ENCODE results near the gene PDK2.

PDK2 gene

DNA sequence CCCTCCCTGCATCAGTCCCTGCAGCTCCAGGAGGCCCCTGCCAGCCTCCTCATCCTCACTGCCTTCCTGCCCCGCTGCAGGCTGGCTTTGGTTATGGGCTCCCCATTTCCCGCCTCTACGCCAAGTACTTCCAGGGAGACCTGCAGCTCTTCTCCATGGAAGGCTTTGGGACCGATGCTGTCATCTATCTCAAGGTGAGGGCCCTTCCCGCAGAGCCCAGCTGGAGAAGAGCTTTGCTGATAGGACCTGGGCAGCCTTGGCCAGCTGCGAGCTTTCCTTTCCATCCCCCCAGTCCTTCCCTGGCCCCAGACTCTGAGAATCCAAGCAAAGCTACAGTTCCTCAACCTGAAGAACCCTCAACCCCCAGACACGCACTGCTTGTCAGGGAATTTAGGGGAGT, 14.1 kb downstream of the PDK2 start:
- Histone ChIP-seq H3K9ac (ENCODE audit: low read length) (no peak overlapping the region), H2AFZ (ENCODE audit: low read length) (no peak overlapping the region), H3K4me1 (ENCODE audit: low read length) (no peaks in the 10 kb centered on the region), H3K79me2 (ENCODE audit: low read length) (no peaks in the 10 kb centered on the region), H3K4me3 (ENCODE audit: low read length) (no peak overlapping the region), H3F3A (ENCODE audit: insufficient read depth, low read length) (no peaks in the 10 kb centered on the region), H3K27ac (ENCODE audit: low read length) (no peak overlapping the region), H3K36me3 (replicated peaks; ENCODE audit: insufficient read depth, low read length) (no peaks in the 10 kb centered on the region), H3K27me3 (replicated peaks; ENCODE audit: insufficient read depth, low read length) (no peaks in the 10 kb centered on the region), H4K20me1 (ENCODE audit: insufficient read depth, low read length) (no peaks in the 10 kb centered on the region), H3K4me2 (ENCODE audit: low read depth, low read length) (no peak overlapping the region), H3K9me3 (replicated peaks; ENCODE audit: insufficient read depth, low read length) (no peaks in the 10 kb centered on the region), H3K9me2 (replicated peaks; ENCODE audit: insufficient read depth, low read length) (no peaks in the 10 kb centered on the region)
- no peak for TF ChIP-seq EZH2phosphoT487 (IDR thresholded peaks at IDR 0.05; ENCODE audit: low read length)
- no peak for TF ChIP-seq EZH2 (optimal IDR thresholded peaks at IDR 0.05; ENCODE audit: low read depth, low read length)
- TF ChIP-seq, protein P1, sequence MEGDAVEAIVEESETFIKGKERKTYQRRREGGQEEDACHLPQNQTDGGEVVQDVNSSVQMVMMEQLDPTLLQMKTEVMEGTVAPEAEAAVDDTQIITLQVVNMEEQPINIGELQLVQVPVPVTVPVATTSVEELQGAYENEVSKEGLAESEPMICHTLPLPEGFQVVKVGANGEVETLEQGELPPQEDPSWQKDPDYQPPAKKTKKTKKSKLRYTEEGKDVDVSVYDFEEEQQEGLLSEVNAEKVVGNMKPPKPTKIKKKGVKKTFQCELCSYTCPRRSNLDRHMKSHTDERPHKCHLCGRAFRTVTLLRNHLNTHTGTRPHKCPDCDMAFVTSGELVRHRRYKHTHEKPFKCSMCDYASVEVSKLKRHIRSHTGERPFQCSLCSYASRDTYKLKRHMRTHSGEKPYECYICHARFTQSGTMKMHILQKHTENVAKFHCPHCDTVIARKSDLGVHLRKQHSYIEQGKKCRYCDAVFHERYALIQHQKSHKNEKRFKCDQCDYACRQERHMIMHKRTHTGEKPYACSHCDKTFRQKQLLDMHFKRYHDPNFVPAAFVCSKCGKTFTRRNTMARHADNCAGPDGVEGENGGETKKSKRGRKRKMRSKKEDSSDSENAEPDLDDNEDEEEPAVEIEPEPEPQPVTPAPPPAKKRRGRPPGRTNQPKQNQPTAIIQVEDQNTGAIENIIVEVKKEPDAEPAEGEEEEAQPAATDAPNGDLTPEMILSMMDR (IDR thresholded peaks at IDR 0.05; ENCODE audit: low read length) = no peak
- DNase-seq = no peak

- H3K4me2 ChIP-seq (ENCODE audit: low read depth, low read length) = no peak overlapping the region
- no peak overlapping the region for H3K27ac ChIP-seq (ENCODE audit: low read length)
- no peaks in the 10 kb centered on the region for H3K79me2 ChIP-seq (ENCODE audit: low read length)
- H3K36me3 ChIP-seq (replicated peaks; ENCODE audit: insufficient read depth, low read length) = no peaks in the 10 kb centered on the region
- no peak overlapping the region for H3K9ac ChIP-seq (ENCODE audit: low read length)
- H2AFZ ChIP-seq (ENCODE audit: low read length) = no peak overlapping the region
- no peak for DNase-seq
- TF ChIP-seq EZH2phosphoT487 (IDR thresholded peaks at IDR 0.05; ENCODE audit: low read length) (no peak), EZH2 (optimal IDR thresholded peaks at IDR 0.05; ENCODE audit: low read depth, low read length) (no peak)
- TF ChIP-seq, protein P1 (IDR thresholded peaks at IDR 0.05; ENCODE audit: low read length) = no peak
- H3K4me1 ChIP-seq (ENCODE audit: low read length) = no peaks in the 10 kb centered on the region
- H3K9me2 ChIP-seq (replicated peaks; ENCODE audit: insufficient read depth, low read length) = no peaks in the 10 kb centered on the region
- H3K9me3 ChIP-seq (replicated peaks; ENCODE audit: insufficient read depth, low read length) = no peaks in the 10 kb centered on the region
- H3K27me3 ChIP-seq (replicated peaks; ENCODE audit: insufficient read depth, low read length) = no peaks in the 10 kb centered on the region
- H3K4me3 ChIP-seq (ENCODE audit: low read length) = no peak overlapping the region
- H4K20me1 ChIP-seq (ENCODE audit: insufficient read depth, low read length) = no peaks in the 10 kb centered on the region
- no peaks in the 10 kb centered on the region for H3F3A ChIP-seq (ENCODE audit: insufficient read depth, low read length)
Measured at GRCh38 chr17:50109785-50110184, 14.6 kb downstream of the PDK2 start.

DNA sequence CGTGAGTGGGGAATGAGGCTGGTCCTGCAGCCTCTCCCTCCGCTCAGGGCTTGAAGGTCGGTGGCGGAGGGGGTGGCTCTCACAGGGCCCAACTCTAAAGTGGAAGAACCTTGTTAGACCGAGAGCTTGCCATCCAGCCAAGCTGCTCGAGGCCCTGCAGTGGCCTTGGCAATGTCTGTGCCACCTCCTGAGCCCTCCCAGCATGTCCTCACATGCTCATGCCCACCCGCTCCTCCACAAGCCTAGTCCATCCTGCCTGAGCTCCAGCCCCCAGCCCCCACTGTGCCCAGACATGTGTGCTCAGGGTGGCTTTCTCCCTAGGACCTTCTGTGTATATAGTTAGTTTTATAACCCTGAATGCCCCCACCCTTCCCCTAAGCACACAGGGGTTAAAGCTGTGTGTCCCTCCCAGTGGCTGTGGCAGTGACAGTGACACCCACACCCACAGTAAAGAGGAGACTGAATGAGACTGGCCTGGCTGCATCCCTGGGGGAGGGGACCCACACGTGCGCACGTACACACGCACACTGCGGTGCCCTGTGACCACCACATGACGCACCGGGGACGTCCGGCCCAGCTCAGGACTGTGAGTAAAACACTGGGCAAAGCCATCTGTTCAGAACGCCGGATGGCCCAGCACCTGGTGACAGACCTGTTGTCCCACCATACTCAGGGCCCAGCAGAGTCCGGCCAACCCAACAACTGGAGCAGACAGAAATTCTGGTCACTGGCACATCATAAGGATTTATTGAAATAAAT, 15.6 kb downstream of the PDK2 start:
- Histone ChIP-seq H3K9me3 (replicated peaks; ENCODE audit: insufficient read depth, low read length) (no peaks in the 10 kb centered on the region), H3K9me2 (replicated peaks; ENCODE audit: insufficient read depth, low read length) (no peaks in the 10 kb centered on the region), H3K4me2 (ENCODE audit: low read depth, low read length) (no peak overlapping the region), H4K20me1 (ENCODE audit: insufficient read depth, low read length) (no peaks in the 10 kb centered on the region), H3F3A (ENCODE audit: insufficient read depth, low read length) (no peaks in the 10 kb centered on the region), H3K27me3 (replicated peaks; ENCODE audit: insufficient read depth, low read length) (no peaks in the 10 kb centered on the region), H3K4me3 (ENCODE audit: low read length) (no peak overlapping the region), H3K9ac (ENCODE audit: low read length) (no peak overlapping the region), H3K36me3 (replicated peaks; ENCODE audit: insufficient read depth, low read length) (no peaks in the 10 kb centered on the region), H2AFZ (ENCODE audit: low read length) (no peak overlapping the region), H3K79me2 (ENCODE audit: low read length) (no peaks in the 10 kb centered on the region), H3K4me1 (ENCODE audit: low read length) (no peaks in the 10 kb centered on the region), H3K27ac (ENCODE audit: low read length) (no peak overlapping the region)
- DNase-seq = no peak
- TF ChIP-seq EZH2phosphoT487 (IDR thresholded peaks at IDR 0.05; ENCODE audit: low read length) (no peak), EZH2 (optimal IDR thresholded peaks at IDR 0.05; ENCODE audit: low read depth, low read length) (no peak)
- TF ChIP-seq, protein P1 (IDR thresholded peaks at IDR 0.05; ENCODE audit: low read length) = no peak
